GM18907 (cell line): ENCODE results near the gene RFC2.
A peak's percentile ranks its signal among the peaks of the same experiment; 100 is the strongest.

Experiments used
- ATAC-seq: cut with Tn5 transposase; IDR thresholded peaks from one replicate; pipeline ENCODE4 v1.9.1; 2021; ENCODE audit warnings: mild to moderate bottlenecking, moderate library complexity; ENCODE audit not compliant: unreplicated experiment

Gene RFC2

GRCh38 chr7:74254129-74254857 lies at the start of gene RFC2:
Gene RFC2, minus strand, starts transcription at chr7:74254399. Its CDS starts 16 bp downstream, at chr7:74254383.
- peak; percentile 91 for ATAC-seq

- no peak for ATAC-seq
These were observed 48.6 kb upstream of the RFC2 start for GRCh38 chr7:74302745-74303221.

- no peak for ATAC-seq
These were observed 46.7 kb upstream of the RFC2 start for GRCh38 chr7:74300926-74301325.

GRCh38 chr7:74299401-74299800 lies 45.2 kb upstream of the RFC2 start:
- ATAC-seq: no peak

GRCh38 chr7:74297516-74298233 lies 43.5 kb upstream of the RFC2 start:
- no peak for ATAC-seq

GRCh38 chr7:74294191-74294998 lies 40.2 kb upstream of the RFC2 start:
- ATAC-seq: no peak

GRCh38 chr7:74293577-74293908 lies 39.3 kb upstream of the RFC2 start:
- no peak for ATAC-seq

- ATAC-seq: no peak
These were observed 38.8 kb upstream of the RFC2 start for GRCh38 chr7:74292757-74293576.

GRCh38 chr7:74291535-74291934 lies 37.3 kb upstream of the RFC2 start:
- ATAC-seq: no peak

- no peak for ATAC-seq
These were observed 36.8 kb upstream of the RFC2 start for GRCh38 chr7:74290981-74291441.

- no peak for ATAC-seq
These were observed 36.4 kb upstream of the RFC2 start for GRCh38 chr7:74290553-74290950.

GRCh38 chr7:74289659-74290552 lies 35.7 kb upstream of the RFC2 start:
- ATAC-seq: no peak

GRCh38 chr7:74289018-74289658 lies 34.9 kb upstream of the RFC2 start, which contains the start of gene CLIP2:
Gene CLIP2, plus strand, starts transcription at chr7:74289407. Its CDS starts 28,140 bp downstream, at chr7:74317547.
- no peak for ATAC-seq

- no peak for ATAC-seq
These were observed 34.1 kb upstream of the RFC2 start for GRCh38 chr7:74288034-74288881.

GRCh38 chr7:74287303-74288033 lies 33.3 kb upstream of the RFC2 start:
- ATAC-seq: no peak

GRCh38 chr7:74286131-74286530 lies 31.9 kb upstream of the RFC2 start:
- ATAC-seq: no peak

- ATAC-seq: peak; percentile 49
These were observed 30.6 kb upstream of the RFC2 start for GRCh38 chr7:74284781-74285259.
